Measurements from ENCODE around the gene LGI2.

- TF ChIP-seq CTCF (IDR thresholded peaks at IDR 0.05), result no peak
- TF ChIP-seq EP300 (IDR thresholded peaks at IDR 0.05; ENCODE audit: borderline replicate concordance in 1 of 2, low read depth in 1 of 2, low read length in 1 of 2), result no peak
- TF ChIP-seq MXI1 (IDR thresholded peaks at IDR 0.05; ENCODE audit: low read depth, low read length), result no peak
- no peak for TF ChIP-seq GABPA (IDR thresholded peaks at IDR 0.05; ENCODE audit: low read depth)
- no peak for TF ChIP-seq TAF1 (IDR thresholded peaks at IDR 0.05; ENCODE audit: borderline replicate concordance, low read depth, low read length)
- TF ChIP-seq IRF3 (IDR thresholded peaks at IDR 0.05; ENCODE audit: low read depth, low read length), result no peak
- TF ChIP-seq RCOR1 (IDR thresholded peaks at IDR 0.05; ENCODE audit: low read length), result no peak
- TF ChIP-seq POLR2AphosphoS5 (IDR thresholded peaks at IDR 0.05; ENCODE audit: low read depth, low read length), result no peak
- no peak for TF ChIP-seq JUND (IDR thresholded peaks at IDR 0.05)
- TF ChIP-seq CHD2 (IDR thresholded peaks at IDR 0.05; ENCODE audit: low read length, partially characterized antibody), result no peak
- TF ChIP-seq YY1 (IDR thresholded peaks at IDR 0.05; ENCODE audit: low read depth), result no peak
- no peak for TF ChIP-seq SMC3 (IDR thresholded peaks at IDR 0.05; ENCODE audit: low read depth, low read length)
- TF ChIP-seq NFIC (IDR thresholded peaks at IDR 0.05; ENCODE audit: borderline replicate concordance), result no peak
Observed at GRCh38 chr4:24966076-24966475, 64.7 kb downstream of the LGI2 start.

Measured in SK-N-SH (cell line).